H1 (cell line): ENCODE measurements around the gene FAM120B. TPM values are rescaled to one million over a fixed set of nuclear protein-coding genes. Genes with fewer than 3 reads are reported as not detected.

Experiments
- BRCA1 ChIP-seq: IDR thresholded peaks from 2 replicates; pipeline ENCODE4 v1.6.1; 2012; ENCODE audit warnings: low read depth, low read length, improper control_type of control experiment
- CEBPB ChIP-seq: IDR thresholded peaks from 2 replicates; pipeline ENCODE4 v1.6.1; 2012; ENCODE audit warnings: low read depth, low read length
- HDAC2 ChIP-seq, 2 experiments: fragments of 300-600 bp in 1 of 2; sonication (generic) in 1 of 2; IDR thresholded peaks; 2 replicates each; pipeline ENCODE4 v1.6.1; 2011 to 2012; ENCODE audit warnings: low read depth in 2 of 2, low read length in 2 of 2, mild to moderate bottlenecking in 2 of 2, moderate library complexity in 2 of 2, borderline replicate concordance in 1 of 2, inconsistent platforms in 1 of 2
- NRF1 ChIP-seq: IDR thresholded peaks from 2 replicates; pipeline ENCODE4 v1.6.1; 2011; ENCODE audit warnings: mild to moderate bottlenecking, low read depth, low read length, improper control_type of control experiment
- RFX5 ChIP-seq: IDR thresholded peaks from 2 replicates; pipeline ENCODE4 v1.6.1; 2011; ENCODE audit warnings: low read depth, low read length, improper control_type of control experiment, borderline replicate concordance
- polyA plus RNA-seq, 7 experiments: library from polyadenylated mRNA; depleted of rRNA in 3 of 7; stranded (reverse) in 5 of 7; unstranded in 2 of 7; fragments of >200 nt in 5 of 7; fragments of 200-250 nt in 2 of 7; gene quantifications; 1 replicate in 5 of 7; 2 replicates in 1 of 7; 4 replicates in 1 of 7; pipeline versions ENCODE4 v1.2.1 to v1.2.3, GENCODE V29; 2011 to 2013; ENCODE audit warnings: missing spikeins in 2 of 7, mixed read lengths in 2 of 7
- total RNA-seq: library from RNA; stranded (reverse); fragmentation: NEBNext Ultra II Directional; extraction: Animal tissue kit (Norgen Biotek cat#: 25700); gene quantifications from 2 replicates; pipeline ENCODE4 v1.2.1, GENCODE V29; 2021

The FAM120B gene
- total and polyA plus RNA-seq, 2 of the 8 experiments (the other 6 are each of a cell fraction or from before 2014, with no cell fraction given): 5.1 to 12.5 TPM

GRCh38 chr6:170306324-170307079, at the start of gene FAM120B (continued):
- no peak for TF ChIP-seq CEBPB
- TF ChIP-seq BRCA1: no peak
- peak; percentile 50 for TF ChIP-seq NRF1
- TF ChIP-seq RFX5: no peak
- TF ChIP-seq HDAC2 (IDR thresholded peaks at IDR 0.05; ENCODE audit: borderline replicate concordance in 1 of 2, low read depth in 2 of 2, low read length in 2 of 2): peak in 1 of 2 experiments; percentile 47; a peak in 1 of 4 replicates
